GM23248 (cell line): ENCODE results near the gene C2orf69.

Experiments used
- EZH2 ChIP-seq: fragments of 200-600 bp; sonication (generic); IDR thresholded peaks from 2 replicates; pipeline ENCODE4 v1.6.1; 2018; ENCODE audit warnings: antibody characterized with exemption, mild to moderate bottlenecking; ENCODE audit not compliant: insufficient read depth, poor library complexity, severe bottlenecking
- EZH2phosphoT487 ChIP-seq: fragments of 200-600 bp; sonication (generic); IDR thresholded peaks from 2 replicates; pipeline ENCODE4 v1.6.1; 2018; ENCODE audit warnings: antibody characterized with exemption, moderate library complexity, mild to moderate bottlenecking, low read depth; ENCODE audit not compliant: insufficient read depth

DNA sequence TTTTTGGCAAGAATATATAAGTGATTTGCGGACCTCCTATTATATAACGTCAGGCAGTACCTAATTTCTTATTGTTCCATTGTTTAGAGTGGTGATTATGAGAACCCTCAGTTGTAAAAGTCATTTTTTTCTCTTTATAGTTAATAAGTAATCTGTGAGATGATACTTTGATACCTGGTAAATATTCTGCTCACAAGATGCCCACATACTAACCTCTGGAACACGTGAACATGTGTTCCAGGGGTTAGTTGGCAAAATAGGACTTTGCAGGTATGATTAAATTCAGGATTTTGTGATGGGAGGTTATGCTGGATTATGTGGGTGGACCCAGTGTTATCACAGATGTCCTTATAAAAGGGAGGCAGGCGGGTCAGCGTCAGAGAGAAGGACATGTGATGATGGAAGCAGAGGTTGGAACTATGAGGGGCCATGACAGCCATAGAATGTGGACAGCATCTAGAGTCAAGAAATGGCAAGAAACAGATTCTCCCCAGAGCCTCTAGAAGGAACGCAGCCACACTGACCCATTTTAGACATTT is 61.1 kb downstream of the C2orf69 start:
- no peak for TF ChIP-seq EZH2
- TF ChIP-seq EZH2phosphoT487 = no peak
